IMR-90 (cell line): Measurements from ENCODE around the gene LINGO4. TPM values are rescaled to one million over a fixed set of nuclear protein-coding genes. Genes with fewer than 3 reads are reported as not detected.

Source experiments
- ATAC-seq: fragments of 200-7000 bp; cut with Tn5 transposase; 2 replicates; pipeline ENCODE4 v1.9.1; 2020; ENCODE audit warnings: low read depth, mild to moderate bottlenecking, moderate library complexity
- BruUV-seq: library from RNA; stranded (reverse); fragments of 400-500 nt; replicated peaks from 2 replicates; lab custom pipeline; 2021; lab: Mats Ljungman, UMichigan
- CTCF ChIA-PET: fragments of 300-600 bp; formaldehyde crosslinking; extraction: SDS; loops from one replicate; lab custom pipeline; 2021; ENCODE audit warnings: antibody characterized with exemption; lab: Yijun Ruan, JAX
- POLR2A ChIA-PET: fragments of 300-600 bp; sonication (Branson Sonifier 250); formaldehyde crosslinking; loops from one replicate; lab custom pipeline; 2022; ENCODE audit warnings: antibody characterized with exemption; ENCODE audit not compliant: unreplicated experiment; lab: Charles Lee
- DNase-seq: peaks from one replicate; pipeline ENCODE4 v3.0.0; 2013
- H2AFZ ChIP-seq: replicated peaks from 2 replicates; pipeline ENCODE3; 2013; ENCODE audit warnings: low read length, mild to moderate bottlenecking; ENCODE audit not compliant: poor library complexity
- H2AK5ac ChIP-seq: 2 replicates; pipeline ENCODE4 v1.6.1; 2013; ENCODE audit warnings: low read depth, low read length, inconsistent platforms
- H2AK9ac ChIP-seq: replicated peaks from 2 replicates; pipeline ENCODE3; 2013; ENCODE audit warnings: mild to moderate bottlenecking, low read depth, low read length, moderate library complexity; ENCODE audit not compliant: poor library complexity
- H2BK120ac ChIP-seq: 2 replicates; pipeline ENCODE4 v1.6.1; 2013; ENCODE audit warnings: low read depth, low read length, inconsistent platforms
- H2BK15ac ChIP-seq: 3 replicates; pipeline ENCODE4 v1.6.1; 2013; ENCODE audit warnings: low read depth, low read length, inconsistent platforms
- H2BK20ac ChIP-seq: 2 replicates; pipeline ENCODE4 v1.6.1; 2013; ENCODE audit warnings: low read depth, mild to moderate bottlenecking, inconsistent platforms, low read length, moderate library complexity
- H2BK5ac ChIP-seq: 2 replicates; pipeline ENCODE4 v1.6.1; 2013; ENCODE audit warnings: mild to moderate bottlenecking, low read depth, low read length, inconsistent platforms; ENCODE audit not compliant: poor library complexity, severe bottlenecking
- H3K14ac ChIP-seq: replicated peaks from 2 replicates; pipeline ENCODE4 v1.6.1; 2013; ENCODE audit warnings: low read depth, low read length, inconsistent platforms
- H3K18ac ChIP-seq: 2 replicates; pipeline ENCODE4 v1.6.1; 2013; ENCODE audit warnings: low read depth, low read length, control low read depth
- H3K23ac ChIP-seq: 2 replicates; pipeline ENCODE4 v1.6.1; 2013; ENCODE audit warnings: low read depth, low read length, inconsistent platforms
- H3K27ac ChIP-seq: 2 replicates; pipeline ENCODE4 v1.5.1; 2013; ENCODE audit warnings: mild to moderate bottlenecking, control low read depth, low read length; ENCODE audit not compliant: insufficient read depth
- H3K27me3 ChIP-seq: 2 replicates; pipeline ENCODE4 v1.6.1; 2013; ENCODE audit warnings: low read length; ENCODE audit not compliant: control insufficient read depth, insufficient read depth
- H3K36me3 ChIP-seq: 2 replicates; pipeline ENCODE4 v1.6.1; 2013; ENCODE audit warnings: low read length, mixed read lengths; ENCODE audit not compliant: control insufficient read depth, insufficient read depth
- H3K4ac ChIP-seq: 2 replicates; pipeline ENCODE4 v1.6.1; 2013; ENCODE audit warnings: low read depth, low read length, inconsistent platforms
- H3K4me1 ChIP-seq: 2 replicates; pipeline ENCODE4 v1.6.1; 2013; ENCODE audit warnings: low read length, mixed read lengths; ENCODE audit not compliant: control insufficient read depth, insufficient read depth
- H3K4me2 ChIP-seq: 2 replicates; pipeline ENCODE4 v1.6.1; 2013; ENCODE audit warnings: low read depth, mild to moderate bottlenecking, control low read depth, low read length, moderate library complexity
- H3K4me3 ChIP-seq: 2 replicates; pipeline ENCODE4 v1.5.1; 2013; ENCODE audit warnings: low read depth, mild to moderate bottlenecking, control low read depth, low read length, moderate library complexity; ENCODE audit not compliant: insufficient read depth
- H3K56ac ChIP-seq: 2 replicates; pipeline ENCODE4 v1.6.1; 2013; ENCODE audit warnings: low read length, inconsistent platforms; ENCODE audit not compliant: insufficient read depth; ENCODE audit errors: extremely low read depth
- H3K79me1 ChIP-seq, 2 experiments: 2 replicates each; pipeline ENCODE4 v1.6.1; 2013; ENCODE audit warnings: low read length in 2 of 2, inconsistent platforms in 1 of 2, low read depth in 1 of 2
- H3K9ac ChIP-seq: 2 replicates; pipeline ENCODE4 v1.6.1; 2013; ENCODE audit warnings: low read depth, low read length, control low read depth
- H3K9me1 ChIP-seq: 2 replicates; pipeline ENCODE4 v1.6.1; 2013; ENCODE audit warnings: low read length, inconsistent platforms; ENCODE audit not compliant: insufficient read depth
- H3K9me3 ChIP-seq: 2 replicates; pipeline ENCODE4 v1.6.1; 2013; ENCODE audit warnings: low read length; ENCODE audit not compliant: control insufficient read depth, insufficient read depth
- H4K20me1 ChIP-seq: 2 replicates; pipeline ENCODE4 v1.6.1; 2013; ENCODE audit warnings: low read length, inconsistent platforms; ENCODE audit not compliant: insufficient read depth
- H4K5ac ChIP-seq: 2 replicates; pipeline ENCODE4 v1.6.1; 2013; ENCODE audit warnings: mild to moderate bottlenecking, low read depth, low read length, control low read depth
- H4K8ac ChIP-seq, 2 experiments: 2 replicates each; pipeline ENCODE4 v1.6.1; 2013; ENCODE audit warnings: low read depth in 2 of 2, low read length in 2 of 2, control low read depth in 1 of 2, inconsistent platforms in 1 of 2
- H4K91ac ChIP-seq: 2 replicates; pipeline ENCODE4 v1.6.1; 2013; ENCODE audit warnings: low read depth, low read length, inconsistent platforms; ENCODE audit not compliant: insufficient read depth
- BHLHE40 ChIP-seq: fragments of 150-350 bp; IDR thresholded peaks from 2 replicates; pipeline ENCODE4 v1.6.1; 2016; ENCODE audit warnings: mild to moderate bottlenecking, low read depth, low read length
- CEBPB ChIP-seq: IDR thresholded peaks from 2 replicates; pipeline ENCODE4 v1.6.1; 2012; ENCODE audit warnings: low read depth, low read length, improper control_type of control experiment
- CHD1 ChIP-seq: IDR thresholded peaks from 2 replicates; pipeline ENCODE4 v1.6.1; 2012; ENCODE audit warnings: low read depth, low read length, improper control_type of control experiment
- CTCF ChIP-seq: conservative IDR thresholded peaks from 2 replicates; pipeline ENCODE4 v1.5.1; 2012; ENCODE audit warnings: mild to moderate bottlenecking, low read depth, low read length, improper control_type of control experiment
- ELK1 ChIP-seq: fragments of 150-350 bp; IDR thresholded peaks from 2 replicates; pipeline ENCODE4 v1.6.1; 2016; ENCODE audit warnings: low read depth, mild to moderate bottlenecking, low read length, moderate library complexity, borderline replicate concordance
- FOS ChIP-seq: fragments of 150-350 bp; IDR thresholded peaks from 2 replicates; pipeline ENCODE4 v1.6.1; 2016; ENCODE audit warnings: low read depth, low read length
- MAFK ChIP-seq: IDR thresholded peaks from 2 replicates; pipeline ENCODE4 v1.6.1; 2012; ENCODE audit warnings: low read depth, low read length, improper control_type of control experiment
- MAZ ChIP-seq: IDR thresholded peaks from 2 replicates; pipeline ENCODE4 v1.6.1; 2012; ENCODE audit warnings: low read depth, mild to moderate bottlenecking, low read length, improper control_type of control experiment, moderate library complexity, borderline replicate concordance
- NFE2L2 ChIP-seq: fragments of 150-350 bp; IDR thresholded peaks from 2 replicates; pipeline ENCODE4 v1.6.1; 2016; ENCODE audit warnings: low read depth, mild to moderate bottlenecking, low read length
- POLR2A ChIP-seq: IDR thresholded peaks from 2 replicates; pipeline ENCODE4 v1.6.1; 2012; ENCODE audit warnings: mild to moderate bottlenecking, low read depth, low read length
- RAD21 ChIP-seq: IDR thresholded peaks from 2 replicates; pipeline ENCODE4 v1.6.1; 2012; ENCODE audit warnings: low read length, improper control_type of control experiment
- RCOR1 ChIP-seq: IDR thresholded peaks from 2 replicates; pipeline ENCODE4 v1.6.1; 2012; ENCODE audit warnings: mild to moderate bottlenecking, low read length, improper control_type of control experiment; ENCODE audit not compliant: insufficient replicate concordance
- RFX5 ChIP-seq: IDR thresholded peaks from 2 replicates; pipeline ENCODE4 v1.8.0; 2012; ENCODE audit warnings: low read depth, mild to moderate bottlenecking, low read length, moderate library complexity
- SMC3 ChIP-seq: fragments of 150-350 bp; IDR thresholded peaks from 2 replicates; pipeline ENCODE4 v1.6.1; 2016; ENCODE audit warnings: low read depth, mild to moderate bottlenecking, antibody characterized with exemption, low read length, moderate library complexity
- USF2 ChIP-seq: fragments of 150-350 bp; IDR thresholded peaks from 2 replicates; pipeline ENCODE4 v1.6.1; 2017; ENCODE audit warnings: mild to moderate bottlenecking, antibody characterized with exemption, low read length, low read depth
- WGBS, 2 experiments: methylation state at CpG; one replicate each; pipeline versions ENCODE4 v1.1.5 to v1.1.7; 2013; ENCODE audit warnings: missing lambda C conversion rate in 2 of 2; ENCODE audit not compliant: insufficient read length in 1 of 2; ENCODE audit errors: extremely low coverage in 2 of 2; 5-methylcytosine and 5-hydroxymethylcytosine counted together
- dilution Hi-C: fragments of 300-500 bp; cut with HindIII; formaldehyde crosslinking; loops from one replicate; pipeline ENCODE4 v1.14.3; 2018; ENCODE audit warnings: low sequenced_read_pairs; ENCODE audit not compliant: unreplicated experiment
- in situ Hi-C: fragments of 300-500 bp; cut with MboI; formaldehyde crosslinking; loops from 3 replicates; pipeline ENCODE4 v1.14.3; 2019; ENCODE audit warnings: low sequenced_read_pairs, inconsistent platforms, mixed read lengths
- intact Hi-C: fragments of 100-400 bp; cut with micrococcal nuclease; formaldehyde crosslinking; loops from 2 replicates; pipeline ENCODE4 v1.10.0; 2022
- polyA plus RNA-seq, 3 experiments: library from polyadenylated mRNA; depleted of rRNA; stranded (reverse); fragments of >200 nt; gene quantifications; 2 replicates each; pipeline ENCODE4 v1.2.3, GENCODE V29; 2012; ENCODE audit warnings: low replicate concordance in 1 of 3
- total RNA-seq: library from RNA; depleted of rRNA; stranded (reverse); fragments of >200 nt; gene quantifications from 2 replicates; pipeline ENCODE4 v1.2.3, GENCODE V29; 2012

LINGO4 gene
- total and polyA plus RNA-seq, 2 of the 4 experiments (the other 2 are of a cell fraction): not detected

GRCh38 chr1:151775894-151776664 is 29.1 kb downstream of the LINGO4 start:
- intact Hi-C loops: no loop called here

More at GRCh38 chr1:151775894-151776664, 29.1 kb downstream of the LINGO4 start:
- Histone ChIP-seq H3K9ac (no peak overlapping the region), H2BK15ac (no peak overlapping the region), H2AFZ (no peak overlapping the region), H4K8ac (no peak overlapping the region), H3K4me1 (no peaks in the 10 kb centered on the region), H4K20me1 (no peaks in the 10 kb centered on the region), H3K4ac (no peak overlapping the region), H3K56ac (no peak overlapping the region), H2AK9ac (no peak overlapping the region), H3K18ac (no peak overlapping the region), H2BK5ac (no peak overlapping the region), H3K27ac (no peak overlapping the region), H3K9me3 (no peaks in the 10 kb centered on the region), H3K79me1 (no peaks in the 10 kb centered on the region), H3K14ac (no peak overlapping the region), H2AK5ac (no peak overlapping the region), H3K23ac (no peak overlapping the region), H3K4me2 (no peak overlapping the region), H3K9me1 (no peaks in the 10 kb centered on the region; the same call in 1 of the 2 replicates), H4K91ac (no peak overlapping the region), H3K27me3 (no peaks in the 10 kb centered on the region; the same call in 1 of the 2 replicates), H2BK120ac (no peak overlapping the region), H3K36me3 (no peaks in the 10 kb centered on the region), H4K5ac (no peak overlapping the region), H2BK20ac (no peak overlapping the region), H3K4me3 (no peak overlapping the region)
- BruUV-seq: no TSS peak
- in situ Hi-C loops: no loop called here
- no peak for ATAC-seq
- dilution Hi-C loops: loop anchor here (25.0 kb wide), 1 partner anchor 111 kb away; no protein-coding TSS in a partner anchor
- WGBS, 2 experiments: 67% methylated on average over 1 of the region's 7 CpGs; no CpG with 5 or more reads in 1 of the 2 experiments
- TF ChIP-seq RCOR1 (no peak), USF2 (no peak), RAD21 (no peak), FOS (no peak), CEBPB (no peak), SMC3 (no peak), RFX5 (no peak), BHLHE40 (no peak), ELK1 (no peak), MAFK (no peak), CHD1 (no peak), CTCF (no peak), POLR2A (no peak), NFE2L2 (no peak), MAZ (no peak)
- no peak for DNase-seq
- CTCF ChIA-PET: interaction anchor here (1.2 kb wide), 1 partner anchor 13 kb away, joined by 3 read pairs; no protein-coding TSS in a partner anchor
- POLR2A ChIA-PET: no interaction called here
